Type B pancreatic cell (in vitro differentiated cells): Measurements from ENCODE around the gene OVOL3. TPM values are rescaled to one million over a fixed set of nuclear protein-coding genes. Genes with fewer than 3 reads are reported as not detected.

Experiments
- DNase-seq: peaks from one replicate; pipeline ENCODE4 v3.0.0; 2021; ENCODE audit warnings: mixed read lengths; ENCODE audit not compliant: unreplicated experiment; ENCODE audit errors: extremely low spot score
- H3K27ac Mint-ChIP-seq: 2 replicates; pipeline ENCODE4 v1.8.0; 2021; ENCODE audit warnings: mild to moderate bottlenecking, mixed read lengths
- H3K27me3 Mint-ChIP-seq: 2 replicates; pipeline ENCODE4 v1.8.0; 2021; ENCODE audit warnings: mixed read lengths
- H3K36me3 Mint-ChIP-seq: 2 replicates; pipeline ENCODE4 v1.8.0; 2021; ENCODE audit warnings: mixed read lengths
- H3K4me1 Mint-ChIP-seq: one replicate; pipeline ENCODE4 v1.8.0; 2021; ENCODE audit warnings: mixed read lengths; ENCODE audit not compliant: unreplicated experiment
- H3K4me3 Mint-ChIP-seq: 2 replicates; pipeline ENCODE4 v1.8.0; 2021; ENCODE audit warnings: mild to moderate bottlenecking, mixed read lengths
- H3K9me3 Mint-ChIP-seq: 2 replicates; pipeline ENCODE4 v1.8.0; 2021; ENCODE audit warnings: mixed read lengths
- CTCF ChIP-seq: fragments of 200-600 bp; sonication (generic); conservative IDR thresholded peaks from 2 replicates; pipeline ENCODE4 v1.5.0; 2021; ENCODE audit warnings: antibody characterized with exemption, mild to moderate bottlenecking
- total RNA-seq: library from RNA; stranded (reverse); gene quantifications from 2 replicates; pipeline ENCODE4 v1.2.1, GENCODE V29; 2021; ENCODE audit warnings: low replicate concordance

OVOL3 gene
- total RNA-seq, 1 donor from 2014 or later = not detected

- Mint-ChIP-seq H3K4me1 (peaks cover 15% of the 10 kb centered on the region), H3K9me3 (no peaks in the 10 kb centered on the region), H3K27me3 (no peaks in the 10 kb centered on the region), H3K4me3 (no peak overlapping the region), H3K36me3 (peaks cover 18% of the 10 kb centered on the region), H3K27ac (no peak overlapping the region)
- no peak for TF ChIP-seq CTCF
- DNase-seq = no peak
Observed at GRCh38 chr19:36152019-36152351, 41.0 kb downstream of the OVOL3 start.

- no peak for TF ChIP-seq CTCF
- no peaks in the 10 kb centered on the region for H3K27me3 Mint-ChIP-seq
- no peak within 1 kb of the TSS for H3K27ac Mint-ChIP-seq
- no peak for DNase-seq
- peaks cover 18% of the 10 kb centered on the region for H3K36me3 Mint-ChIP-seq
- H3K4me1 Mint-ChIP-seq = peaks cover 16% of the 10 kb centered on the region
- H3K9me3 Mint-ChIP-seq = no peaks in the 10 kb centered on the region
- H3K4me3 Mint-ChIP-seq = no peak within 1 kb of the TSS
Observed at GRCh38 chr19:36152352-36153091, 41.6 kb downstream of the OVOL3 start, which contains the start of gene COX7A1. COX7A1 (minus strand) TSS chr19:36152447; CDS start chr19:36152407, 40 bp downstream.

GRCh38 chr19:36153126-36153525, 42.2 kb downstream of the OVOL3 start:
- no peaks in the 10 kb centered on the region for H3K27me3 Mint-ChIP-seq
- H3K36me3 Mint-ChIP-seq = peaks cover 18% of the 10 kb centered on the region
- no peak for TF ChIP-seq CTCF
- H3K9me3 Mint-ChIP-seq = no peaks in the 10 kb centered on the region
- no peak overlapping the region for H3K4me3 Mint-ChIP-seq
- H3K4me1 Mint-ChIP-seq = peaks cover 16% of the 10 kb centered on the region
- H3K27ac Mint-ChIP-seq = no peak overlapping the region
- no peak for DNase-seq

GRCh38 chr19:36160821-36161596, 50.1 kb downstream of the OVOL3 start:
- H3K27ac Mint-ChIP-seq = no peak overlapping the region
- no peaks in the 10 kb centered on the region for H3K27me3 Mint-ChIP-seq
- peaks cover 18% of the 10 kb centered on the region for H3K36me3 Mint-ChIP-seq
- DNase-seq = no peak
- no peaks in the 10 kb centered on the region for H3K9me3 Mint-ChIP-seq
- no peak for TF ChIP-seq CTCF
- peaks cover 8% of the 10 kb centered on the region for H3K4me1 Mint-ChIP-seq
- H3K4me3 Mint-ChIP-seq = no peak overlapping the region

Other genes starting within 250 kb of the OVOL3 start
- gene APLP1, start 242.6 kb upstream of the OVOL3 start, total RNA-seq = 43.3 and 120 TPM in 2 replicates
- gene NFKBID, start 210.6 kb upstream of the OVOL3 start, total RNA-seq = 9.1 and 11.6 TPM in 2 replicates
- 1.0 and 1.3 TPM in 2 replicates for gene HCST, start 208.6 kb upstream of the OVOL3 start, total RNA-seq
- gene TYROBP, start 202.8 kb upstream of the OVOL3 start, total RNA-seq = not detected in 2 replicates
- gene LRFN3, start 174.8 kb upstream of the OVOL3 start, total RNA-seq = 17.3 and 22.6 TPM in 2 replicates
- 16.1 and 17.3 TPM in 2 replicates for gene SDHAF1, start 116.0 kb upstream of the OVOL3 start, total RNA-seq
- 8.7 and 14.5 TPM in 2 replicates for gene SYNE4, start 102.3 kb upstream of the OVOL3 start, total RNA-seq
- 17.8 and 24.8 TPM in 2 replicates for gene ALKBH6, start 96.9 kb upstream of the OVOL3 start, total RNA-seq
- 5.6 and 51.1 TPM in 2 replicates for gene CLIP3, start 78.3 kb upstream of the OVOL3 start, total RNA-seq
- 4.9 and 6.4 TPM in 2 replicates for gene THAP8, start 56.9 kb upstream of the OVOL3 start, total RNA-seq
- 3.3 and 12.5 TPM in 2 replicates for gene WDR62, start 56.2 kb upstream of the OVOL3 start, total RNA-seq
- 74.7 and 81.7 TPM in 2 replicates for gene POLR2I, start 3.7 kb downstream of the OVOL3 start, total RNA-seq
- 106 and 148 TPM in 2 replicates for gene TBCB, start 4.3 kb downstream of the OVOL3 start, total RNA-seq
- 426 and 510 TPM in 2 replicates for gene CAPNS1, start 28.9 kb downstream of the OVOL3 start, total RNA-seq
- gene COX7A1, start 41.3 kb downstream of the OVOL3 start, total RNA-seq = not detected in 2 replicates
- gene ZNF565, start 103.5 kb downstream of the OVOL3 start, total RNA-seq = 5.6 and 6.8 TPM in 2 replicates
- gene ZNF146, start 104.0 kb downstream of the OVOL3 start, total RNA-seq = 92.6 and 110 TPM in 2 replicates